Keratinocyte (primary cell): Measurements from ENCODE around the gene SSH2. TPM values are rescaled to one million over a fixed set of nuclear protein-coding genes. Genes with fewer than 3 reads are reported as not detected.

Experiments
- DNase-seq: peaks from one replicate; pipeline ENCODE4 v3.0.0-alpha.2; 2011; ENCODE audit warnings: low read depth, missing footprints, low spot score
- FAIRE-seq: peaks from 2 replicates; lab custom pipeline; 2011; peaks lifted over from hg19 to GRCh38; lab: Jason Lieb, UNC
- H2AFZ ChIP-seq: 2 replicates; pipeline ENCODE4 v1.6.0; 2012; ENCODE audit warnings: low read length, control low read depth, inconsistent platforms; ENCODE audit not compliant: control insufficient read depth
- H3K27ac ChIP-seq: 2 replicates; pipeline ENCODE4 v1.5.1; 2011; ENCODE audit warnings: low read length; ENCODE audit not compliant: control insufficient read depth, insufficient read depth
- H3K27me3 ChIP-seq: 3 replicates; pipeline ENCODE4 v1.6.0; 2011; ENCODE audit warnings: low read length; ENCODE audit not compliant: control insufficient read depth, insufficient read depth; ENCODE audit errors: extremely low read depth
- H3K36me3 ChIP-seq, 2 experiments: 2 replicates in 1 of 2; 3 replicates in 1 of 2; pipeline ENCODE4 v1.5.1; 2011; ENCODE audit warnings: low read length in 2 of 2, mild to moderate bottlenecking in 1 of 2; ENCODE audit not compliant: control insufficient read depth in 2 of 2, insufficient read depth in 2 of 2; ENCODE audit errors: extremely low read depth in 1 of 2
- H3K4me1 ChIP-seq: 3 replicates; pipeline ENCODE4 v1.5.1; 2011; ENCODE audit warnings: low read length; ENCODE audit not compliant: control insufficient read depth, insufficient read depth; ENCODE audit errors: extremely low read depth
- H3K4me2 ChIP-seq: 3 replicates; pipeline ENCODE4 v1.6.0; 2011; ENCODE audit warnings: low read depth, low read length; ENCODE audit not compliant: control insufficient read depth, insufficient read depth; ENCODE audit errors: extremely low read depth
- H3K4me3 ChIP-seq, 3 experiments: fragments of 200-600 bp in 1 of 3; sonication (generic) in 1 of 3; 2 replicates in 2 of 3; 3 replicates in 1 of 3; pipeline ENCODE4 v1.5.1; 2011 to 2016; ENCODE audit warnings: low read length in 3 of 3, mild to moderate bottlenecking in 3 of 3, control low read depth in 2 of 3, inconsistent platforms in 1 of 3, low read depth in 1 of 3, mixed read lengths in 1 of 3, mixed run types in 1 of 3, moderate library complexity in 1 of 3; ENCODE audit not compliant: control insufficient read depth in 2 of 3, insufficient read depth in 2 of 3; ENCODE audit errors: extremely low read depth in 1 of 3
- H3K79me2 ChIP-seq: 2 replicates; pipeline ENCODE4 v1.6.0; 2012; ENCODE audit warnings: low read length; ENCODE audit not compliant: control insufficient read depth, insufficient read depth
- H3K9ac ChIP-seq: 3 replicates; pipeline ENCODE4 v1.6.0; 2011; ENCODE audit warnings: low read length; ENCODE audit not compliant: control insufficient read depth, insufficient read depth; ENCODE audit errors: extremely low read depth
- H3K9me1 ChIP-seq: 3 replicates; pipeline ENCODE4 v1.6.0; 2011; ENCODE audit warnings: low read length; ENCODE audit not compliant: control insufficient read depth, insufficient read depth; ENCODE audit errors: extremely low read depth
- H3K9me3 ChIP-seq: 2 replicates; pipeline ENCODE4 v1.5.1; 2012; ENCODE audit warnings: low read depth, low read length; ENCODE audit not compliant: control insufficient read depth
- H4K20me1 ChIP-seq: 3 replicates; pipeline ENCODE4 v1.6.0; 2011; ENCODE audit warnings: low read length; ENCODE audit not compliant: control insufficient read depth, insufficient read depth; ENCODE audit errors: extremely low read depth
- EZH2 ChIP-seq: IDR thresholded peaks from one replicate; pipeline ENCODE4 v1.6.1; 2012; ENCODE audit warnings: inconsistent platforms, mild to moderate bottlenecking, low read length, moderate library complexity
- dilution Hi-C: fragments of 300-500 bp; cut with MboI; formaldehyde crosslinking; loops from one replicate; pipeline ENCODE4 v1.7.0; 2020; ENCODE audit warnings: low sequenced_read_pairs; ENCODE audit not compliant: extremely low pct_ligation_motif_present
- polyA plus RNA-seq, 5 experiments: library from polyadenylated mRNA; depleted of rRNA in 3 of 5; stranded (reverse) in 3 of 5; stranded (forward) in 1 of 5; unstranded in 1 of 5; fragments of >200 nt; gene quantifications; 1 replicate in 1 of 5; 2 replicates in 3 of 5; 3 replicates in 1 of 5; pipeline versions ENCODE4 v1.2.1 to v1.2.3, GENCODE V29; 2011 to 2012; ENCODE audit warnings: missing spikeins in 2 of 5, low read depth in 1 of 5, low replicate concordance in 1 of 5
- TF ChIP-seq, protein P1 (sequence below), 3 experiments: IDR thresholded peaks in 1 of 3; conservative IDR thresholded peaks in 1 of 3; optimal IDR thresholded peaks in 1 of 3; 2 replicates in 2 of 3; 3 replicates in 1 of 3; pipeline versions ENCODE3 to v1.5.1; 2011; ENCODE audit warnings: low read length in 3 of 3, mild to moderate bottlenecking in 3 of 3, moderate library complexity in 2 of 3, control low read depth in 1 of 3, inconsistent platforms in 1 of 3; ENCODE audit not compliant: insufficient read depth in 2 of 3; ENCODE audit errors: extremely low read depth in 1 of 3

The SSH2 gene
- polyA plus RNA-seq, 1 donor (not counting 4 experiments of a cell fraction or from before 2014, with no cell fraction given), result 13.9 TPM

DNA sequence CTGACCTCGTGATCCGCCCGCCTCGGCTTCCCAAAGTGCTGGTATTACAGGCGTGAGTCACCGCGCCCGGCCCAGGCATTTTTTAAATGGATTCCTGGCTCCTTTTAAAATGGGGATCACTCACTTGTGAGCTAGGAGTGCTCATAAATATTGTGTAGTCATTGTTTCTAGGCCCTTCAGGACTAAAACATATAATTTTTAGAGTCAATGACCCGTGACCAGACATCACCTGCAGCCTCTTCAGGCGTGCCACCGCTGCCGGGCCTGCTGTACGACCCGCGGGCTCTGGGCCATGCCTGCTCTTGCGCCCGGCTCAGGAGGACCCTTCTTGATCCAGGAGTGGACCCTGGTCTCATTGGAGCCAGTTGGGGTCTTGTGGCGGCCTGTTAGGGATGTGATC, 42.2 kb upstream of the SSH2 start:
- Histone ChIP-seq H3K9ac (no peak overlapping the region), H3K9me3 (no peaks in the 10 kb centered on the region), H3K4me3 (no peak overlapping the region)

DNA sequence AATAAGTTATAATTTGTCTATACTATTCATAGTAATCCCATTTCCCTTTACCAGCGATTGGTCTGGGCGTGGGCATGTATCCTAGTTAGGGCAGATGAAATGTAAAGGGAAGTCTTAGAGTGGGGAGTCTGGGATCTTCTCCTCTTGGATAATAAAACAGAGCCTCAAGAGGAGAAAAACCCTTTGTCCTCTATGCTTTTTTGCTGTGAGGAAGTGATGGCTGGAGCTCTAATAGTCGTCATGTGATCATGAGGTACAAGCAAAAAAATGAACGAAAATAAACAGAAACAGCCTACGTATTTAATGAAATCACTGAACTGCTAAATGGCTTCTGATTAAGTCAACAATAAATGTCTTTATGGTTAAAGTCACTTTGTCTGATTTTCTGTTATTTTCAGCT, 38.2 kb upstream of the SSH2 start:
- Histone ChIP-seq H2AFZ (no peak overlapping the region), H3K9me1 (no peaks in the 10 kb centered on the region), H3K36me3 (no peaks in the 10 kb centered on the region), H3K4me1 (no peaks in the 10 kb centered on the region), H3K79me2 (no peaks in the 10 kb centered on the region), H3K27ac (no peak overlapping the region), H3K4me2 (no peak overlapping the region), H3K27me3 (no peaks in the 10 kb centered on the region), H4K20me1 (no peaks in the 10 kb centered on the region), H3K9ac (no peak overlapping the region), H3K9me3 (no peaks in the 10 kb centered on the region), H3K4me3 (no peak overlapping the region)
- dilution Hi-C loops, result no loop called here
- no peak for TF ChIP-seq EZH2
- TF ChIP-seq, protein P1, sequence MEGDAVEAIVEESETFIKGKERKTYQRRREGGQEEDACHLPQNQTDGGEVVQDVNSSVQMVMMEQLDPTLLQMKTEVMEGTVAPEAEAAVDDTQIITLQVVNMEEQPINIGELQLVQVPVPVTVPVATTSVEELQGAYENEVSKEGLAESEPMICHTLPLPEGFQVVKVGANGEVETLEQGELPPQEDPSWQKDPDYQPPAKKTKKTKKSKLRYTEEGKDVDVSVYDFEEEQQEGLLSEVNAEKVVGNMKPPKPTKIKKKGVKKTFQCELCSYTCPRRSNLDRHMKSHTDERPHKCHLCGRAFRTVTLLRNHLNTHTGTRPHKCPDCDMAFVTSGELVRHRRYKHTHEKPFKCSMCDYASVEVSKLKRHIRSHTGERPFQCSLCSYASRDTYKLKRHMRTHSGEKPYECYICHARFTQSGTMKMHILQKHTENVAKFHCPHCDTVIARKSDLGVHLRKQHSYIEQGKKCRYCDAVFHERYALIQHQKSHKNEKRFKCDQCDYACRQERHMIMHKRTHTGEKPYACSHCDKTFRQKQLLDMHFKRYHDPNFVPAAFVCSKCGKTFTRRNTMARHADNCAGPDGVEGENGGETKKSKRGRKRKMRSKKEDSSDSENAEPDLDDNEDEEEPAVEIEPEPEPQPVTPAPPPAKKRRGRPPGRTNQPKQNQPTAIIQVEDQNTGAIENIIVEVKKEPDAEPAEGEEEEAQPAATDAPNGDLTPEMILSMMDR (optimal IDR thresholded peaks at IDR 0.05 in 1 of 3, IDR thresholded peaks at IDR 0.05 in 1 of 3, conservative IDR thresholded peaks at IDR 0.05 in 1 of 3; ENCODE audit: extremely low read depth in 1 of 3, insufficient read depth in 2 of 3, low read length in 3 of 3), result no peak
- FAIRE-seq (no peak), DNase-seq (no peak)

More for the DNA sequence above, 42.2 kb upstream of the SSH2 start:
- dilution Hi-C loops, result no loop called here
- Histone ChIP-seq H4K20me1 (no peaks in the 10 kb centered on the region), H3K27me3 (no peaks in the 10 kb centered on the region), H3K27ac (no peak overlapping the region), H2AFZ (no peak overlapping the region), H3K4me2 (no peak overlapping the region), H3K36me3 (no peaks in the 10 kb centered on the region), H3K4me1 (no peaks in the 10 kb centered on the region), H3K9me1 (no peaks in the 10 kb centered on the region), H3K79me2 (no peaks in the 10 kb centered on the region)
- DNase-seq (no peak), FAIRE-seq (no peak)
- TF ChIP-seq, protein P1 (optimal IDR thresholded peaks at IDR 0.05 in 1 of 3, IDR thresholded peaks at IDR 0.05 in 1 of 3, conservative IDR thresholded peaks at IDR 0.05 in 1 of 3; ENCODE audit: extremely low read depth in 1 of 3, insufficient read depth in 2 of 3, low read length in 3 of 3), result no peak
- TF ChIP-seq EZH2, result no peak
